Erythroblast (primary cell): ENCODE measurements around the gene PER2.

Experiments
- GATA1 ChIP-seq: IDR thresholded peaks from 2 replicates; pipeline ENCODE4 v1.6.1; 2011; ENCODE audit warnings: low read depth, mild to moderate bottlenecking, control low read depth, low read length, moderate library complexity
- POLR2A ChIP-seq: IDR thresholded peaks from 2 replicates; pipeline ENCODE4 v1.6.1; 2011; ENCODE audit warnings: mild to moderate bottlenecking, low read length

DNA sequence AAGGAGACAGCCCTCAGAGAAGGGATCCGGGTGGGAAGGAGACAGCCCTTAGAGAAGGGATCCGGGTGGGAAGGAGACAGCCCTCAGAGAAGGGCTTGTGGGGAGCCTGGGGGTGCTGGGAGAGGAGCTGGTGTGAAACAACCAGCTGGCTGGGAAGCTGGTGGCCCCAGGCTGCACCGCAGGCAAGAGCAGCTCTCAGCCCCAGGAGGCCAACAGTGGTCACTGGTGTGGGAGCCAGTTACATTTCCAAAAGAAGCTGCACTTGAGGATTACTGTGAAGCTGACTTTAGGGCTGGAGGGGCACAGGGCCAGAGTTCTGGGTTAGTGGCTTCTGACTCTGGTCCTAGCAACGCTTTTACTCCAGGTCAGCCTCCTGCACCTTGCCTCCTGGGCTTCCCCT, 51.8 kb downstream of the PER2 start:
- TF ChIP-seq POLR2A (no peak), GATA1 (no peak)
